KOPT-K1 (cell line): ENCODE results near the gene MAL.

Experiments used
- H3K27ac ChIP-seq: fragments of 200-600 bp; sonication (generic); 2 replicates; pipeline ENCODE4 v1.5.1; 2016; ENCODE audit warnings: antibody characterized with exemption, mild to moderate bottlenecking, low read depth, low read length; ENCODE audit not compliant: poor library complexity, severe bottlenecking
- H3K36me3 ChIP-seq: fragments of 200-600 bp; sonication (generic); 2 replicates; pipeline ENCODE4 v1.5.1; 2017; ENCODE audit warnings: antibody characterized with exemption, mild to moderate bottlenecking, low read length, moderate library complexity; ENCODE audit not compliant: insufficient read depth
- H3K9me3 ChIP-seq: fragments of 200-600 bp; sonication (generic); 2 replicates; pipeline ENCODE4 v1.5.1; 2017; ENCODE audit warnings: antibody characterized with exemption, low read length, mild to moderate bottlenecking; ENCODE audit not compliant: insufficient read depth, poor library complexity, severe bottlenecking

Gene MAL

GRCh38 chr2:95018301-95018700 is 7.2 kb upstream of the MAL start:
- Histone ChIP-seq H3K9me3 (no peaks in the 10 kb centered on the region), H3K36me3 (no peaks in the 10 kb centered on the region), H3K27ac (no peak overlapping the region)

- Histone ChIP-seq H3K27ac (peak overlapping the region; percentile 28), H3K36me3 (no peaks in the 10 kb centered on the region), H3K9me3 (no peaks in the 10 kb centered on the region)
Measured at GRCh38 chr2:95018861-95019550, 6.5 kb upstream of the MAL start.

GRCh38 chr2:95019572-95019971 is 5.9 kb upstream of the MAL start:
- peak overlapping the region; percentile 28 for H3K27ac ChIP-seq
- no peaks in the 10 kb centered on the region for H3K9me3 ChIP-seq

GRCh38 chr2:95020275-95021022 is 5.1 kb upstream of the MAL start:
- Histone ChIP-seq H3K36me3 (no peaks in the 10 kb centered on the region), H3K9me3 (no peaks in the 10 kb centered on the region), H3K27ac (peak overlapping the region; percentile 90)

More at GRCh38 chr2:95019572-95019971, 5.9 kb upstream of the MAL start:
- H3K36me3 ChIP-seq = no peaks in the 10 kb centered on the region

- H3K9me3 ChIP-seq = no peaks in the 10 kb centered on the region
- peak overlapping the region; percentile 90 for H3K27ac ChIP-seq
- H3K36me3 ChIP-seq = no peaks in the 10 kb centered on the region
Measured at GRCh38 chr2:95021023-95021416, 4.5 kb upstream of the MAL start.

GRCh38 chr2:95021847-95022246 is 3.7 kb upstream of the MAL start:
- H3K36me3 ChIP-seq = peaks cover 4% of the 10 kb centered on the region
- H3K27ac ChIP-seq = peak overlapping the region; percentile 90
- no peaks in the 10 kb centered on the region for H3K9me3 ChIP-seq

GRCh38 chr2:95022309-95023221 is 2.9 kb upstream of the MAL start:
- no peaks in the 10 kb centered on the region for H3K9me3 ChIP-seq
- H3K36me3 ChIP-seq = peaks cover 11% of the 10 kb centered on the region
- peak overlapping the region; percentile 90 for H3K27ac ChIP-seq

- Histone ChIP-seq H3K36me3 (peaks cover 15% of the 10 kb centered on the region), H3K27ac (peak overlapping the region; percentile 90)
Measured at GRCh38 chr2:95023222-95023597, 2.3 kb upstream of the MAL start.

GRCh38 chr2:95024371-95024770 is 1.1 kb upstream of the MAL start:
- H3K9me3 ChIP-seq = no peaks in the 10 kb centered on the region
- H3K27ac ChIP-seq = peak overlapping the region; percentile 90
- H3K36me3 ChIP-seq = peaks cover 26% of the 10 kb centered on the region

More at GRCh38 chr2:95023222-95023597, 2.3 kb upstream of the MAL start:
- H3K9me3 ChIP-seq = no peaks in the 10 kb centered on the region

- Histone ChIP-seq H3K9me3 (no peaks in the 10 kb centered on the region), H3K27ac (peak overlapping the region; percentile 90), H3K36me3 (peaks cover 33% of the 10 kb centered on the region)
Measured at GRCh38 chr2:95024960-95025405, 525 bp upstream of the MAL start.

- Histone ChIP-seq H3K27ac (peak overlapping the region; percentile 90), H3K36me3 (peaks cover 50% of the 10 kb centered on the region)
Measured at GRCh38 chr2:95026471-95027368, 1.2 kb downstream of the MAL start.

GRCh38 chr2:95027369-95027720 is 1.8 kb downstream of the MAL start:
- H3K27ac ChIP-seq = peak overlapping the region; percentile 90
- no peaks in the 10 kb centered on the region for H3K9me3 ChIP-seq

More at GRCh38 chr2:95026471-95027368, 1.2 kb downstream of the MAL start:
- no peaks in the 10 kb centered on the region for H3K9me3 ChIP-seq

GRCh38 chr2:95029898-95030341 is 4.4 kb downstream of the MAL start:
- Histone ChIP-seq H3K36me3 (peaks cover 82% of the 10 kb centered on the region), H3K27ac (peak overlapping the region; percentile 90), H3K9me3 (no peaks in the 10 kb centered on the region)

More at GRCh38 chr2:95027369-95027720, 1.8 kb downstream of the MAL start:
- H3K36me3 ChIP-seq = peaks cover 56% of the 10 kb centered on the region

- Histone ChIP-seq H3K9me3 (no peaks in the 10 kb centered on the region), H3K27ac (peak overlapping the region; percentile 90), H3K36me3 (peaks cover 88% of the 10 kb centered on the region)
Measured at GRCh38 chr2:95030496-95030895, 5.0 kb downstream of the MAL start.
